Esophagus squamous epithelium (tissue), 4 donors: ENCODE measurements around the gene NEK7.

Experiments used
- POLR2A ChIP-seq, 4 donors: fragments of 450-650 bp; IDR thresholded peaks; one replicate each; pipeline ENCODE4 v1.6.1; 2017; ENCODE audit warnings: antibody characterized with exemption in 4 of 4, mild to moderate bottlenecking in 4 of 4, moderate library complexity in 3 of 4
- TF ChIP-seq, protein P1 (sequence below), 6 experiments: fragments of 450-650 bp in 4 of 6; fragments of 200-600 bp in 2 of 6; sonication (generic) in 2 of 6; IDR thresholded peaks; one replicate each; pipeline ENCODE4 v1.5.1; 2016 to 2019; ENCODE audit warnings: antibody characterized with exemption in 6 of 6, mild to moderate bottlenecking in 4 of 6, moderate library complexity in 4 of 6

DNA sequence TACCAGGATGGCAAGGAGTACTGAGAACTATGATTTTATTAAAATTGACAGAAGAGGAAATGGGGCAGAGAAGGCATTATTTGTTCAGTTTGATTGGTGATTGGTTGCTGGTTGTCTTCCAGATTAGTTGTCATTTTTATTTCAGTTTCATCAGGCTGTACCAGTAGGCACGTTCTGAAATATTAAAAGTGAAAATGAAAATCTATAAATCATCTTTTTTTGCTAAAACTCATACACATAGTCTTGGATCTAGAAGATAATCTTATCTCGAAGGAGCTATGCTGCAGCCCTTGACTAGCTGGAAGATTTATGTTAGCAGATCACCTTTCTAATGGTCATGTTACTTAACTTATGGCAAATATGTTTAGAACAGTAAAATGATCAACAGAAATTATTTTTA, 29.0 kb downstream of the NEK7 start:
- TF ChIP-seq, protein P1, sequence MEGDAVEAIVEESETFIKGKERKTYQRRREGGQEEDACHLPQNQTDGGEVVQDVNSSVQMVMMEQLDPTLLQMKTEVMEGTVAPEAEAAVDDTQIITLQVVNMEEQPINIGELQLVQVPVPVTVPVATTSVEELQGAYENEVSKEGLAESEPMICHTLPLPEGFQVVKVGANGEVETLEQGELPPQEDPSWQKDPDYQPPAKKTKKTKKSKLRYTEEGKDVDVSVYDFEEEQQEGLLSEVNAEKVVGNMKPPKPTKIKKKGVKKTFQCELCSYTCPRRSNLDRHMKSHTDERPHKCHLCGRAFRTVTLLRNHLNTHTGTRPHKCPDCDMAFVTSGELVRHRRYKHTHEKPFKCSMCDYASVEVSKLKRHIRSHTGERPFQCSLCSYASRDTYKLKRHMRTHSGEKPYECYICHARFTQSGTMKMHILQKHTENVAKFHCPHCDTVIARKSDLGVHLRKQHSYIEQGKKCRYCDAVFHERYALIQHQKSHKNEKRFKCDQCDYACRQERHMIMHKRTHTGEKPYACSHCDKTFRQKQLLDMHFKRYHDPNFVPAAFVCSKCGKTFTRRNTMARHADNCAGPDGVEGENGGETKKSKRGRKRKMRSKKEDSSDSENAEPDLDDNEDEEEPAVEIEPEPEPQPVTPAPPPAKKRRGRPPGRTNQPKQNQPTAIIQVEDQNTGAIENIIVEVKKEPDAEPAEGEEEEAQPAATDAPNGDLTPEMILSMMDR (IDR thresholded peaks at IDR 0.05), result no peak
- TF ChIP-seq POLR2A (IDR thresholded peaks at IDR 0.05), result no peak
